Keratinocyte (primary cell): ENCODE measurements around the gene DOCK11.

ENCODE experiments used
- EZH2 ChIP-seq: IDR thresholded peaks from one replicate; pipeline ENCODE4 v1.6.1; 2012; ENCODE audit warnings: inconsistent platforms, mild to moderate bottlenecking, low read length, moderate library complexity
- TF ChIP-seq, protein P1 (sequence below), 3 experiments: IDR thresholded peaks in 1 of 3; conservative IDR thresholded peaks in 1 of 3; optimal IDR thresholded peaks in 1 of 3; 2 replicates in 2 of 3; 3 replicates in 1 of 3; pipeline versions ENCODE3 to v1.5.1; 2011; ENCODE audit warnings: low read length in 3 of 3, mild to moderate bottlenecking in 3 of 3, moderate library complexity in 2 of 3, control low read depth in 1 of 3, inconsistent platforms in 1 of 3; ENCODE audit not compliant: insufficient read depth in 2 of 3; ENCODE audit errors: extremely low read depth in 1 of 3

- TF ChIP-seq, protein P1, sequence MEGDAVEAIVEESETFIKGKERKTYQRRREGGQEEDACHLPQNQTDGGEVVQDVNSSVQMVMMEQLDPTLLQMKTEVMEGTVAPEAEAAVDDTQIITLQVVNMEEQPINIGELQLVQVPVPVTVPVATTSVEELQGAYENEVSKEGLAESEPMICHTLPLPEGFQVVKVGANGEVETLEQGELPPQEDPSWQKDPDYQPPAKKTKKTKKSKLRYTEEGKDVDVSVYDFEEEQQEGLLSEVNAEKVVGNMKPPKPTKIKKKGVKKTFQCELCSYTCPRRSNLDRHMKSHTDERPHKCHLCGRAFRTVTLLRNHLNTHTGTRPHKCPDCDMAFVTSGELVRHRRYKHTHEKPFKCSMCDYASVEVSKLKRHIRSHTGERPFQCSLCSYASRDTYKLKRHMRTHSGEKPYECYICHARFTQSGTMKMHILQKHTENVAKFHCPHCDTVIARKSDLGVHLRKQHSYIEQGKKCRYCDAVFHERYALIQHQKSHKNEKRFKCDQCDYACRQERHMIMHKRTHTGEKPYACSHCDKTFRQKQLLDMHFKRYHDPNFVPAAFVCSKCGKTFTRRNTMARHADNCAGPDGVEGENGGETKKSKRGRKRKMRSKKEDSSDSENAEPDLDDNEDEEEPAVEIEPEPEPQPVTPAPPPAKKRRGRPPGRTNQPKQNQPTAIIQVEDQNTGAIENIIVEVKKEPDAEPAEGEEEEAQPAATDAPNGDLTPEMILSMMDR (optimal IDR thresholded peaks at IDR 0.05 in 1 of 3, IDR thresholded peaks at IDR 0.05 in 1 of 3, conservative IDR thresholded peaks at IDR 0.05 in 1 of 3; ENCODE audit: extremely low read depth in 1 of 3, insufficient read depth in 2 of 3, low read length in 3 of 3): no peak
- no peak for TF ChIP-seq EZH2
Observed at GRCh38 chrX:118519411-118520215, 24.0 kb downstream of the DOCK11 start.
